NCI-H345 (cell line): Measurements from ENCODE around the gene EPHB4.
"Not testable (repeated sequence)": the region's sequence is repeated elsewhere in the genome, so short reads cannot be mapped to it uniquely, and the experiment has no call there.

ENCODE experiments used
- DNase-seq: peaks from one replicate; lab custom pipeline; 2025; lab: John Stamatoyannopoulos, UW

EPHB4 gene

DNA sequence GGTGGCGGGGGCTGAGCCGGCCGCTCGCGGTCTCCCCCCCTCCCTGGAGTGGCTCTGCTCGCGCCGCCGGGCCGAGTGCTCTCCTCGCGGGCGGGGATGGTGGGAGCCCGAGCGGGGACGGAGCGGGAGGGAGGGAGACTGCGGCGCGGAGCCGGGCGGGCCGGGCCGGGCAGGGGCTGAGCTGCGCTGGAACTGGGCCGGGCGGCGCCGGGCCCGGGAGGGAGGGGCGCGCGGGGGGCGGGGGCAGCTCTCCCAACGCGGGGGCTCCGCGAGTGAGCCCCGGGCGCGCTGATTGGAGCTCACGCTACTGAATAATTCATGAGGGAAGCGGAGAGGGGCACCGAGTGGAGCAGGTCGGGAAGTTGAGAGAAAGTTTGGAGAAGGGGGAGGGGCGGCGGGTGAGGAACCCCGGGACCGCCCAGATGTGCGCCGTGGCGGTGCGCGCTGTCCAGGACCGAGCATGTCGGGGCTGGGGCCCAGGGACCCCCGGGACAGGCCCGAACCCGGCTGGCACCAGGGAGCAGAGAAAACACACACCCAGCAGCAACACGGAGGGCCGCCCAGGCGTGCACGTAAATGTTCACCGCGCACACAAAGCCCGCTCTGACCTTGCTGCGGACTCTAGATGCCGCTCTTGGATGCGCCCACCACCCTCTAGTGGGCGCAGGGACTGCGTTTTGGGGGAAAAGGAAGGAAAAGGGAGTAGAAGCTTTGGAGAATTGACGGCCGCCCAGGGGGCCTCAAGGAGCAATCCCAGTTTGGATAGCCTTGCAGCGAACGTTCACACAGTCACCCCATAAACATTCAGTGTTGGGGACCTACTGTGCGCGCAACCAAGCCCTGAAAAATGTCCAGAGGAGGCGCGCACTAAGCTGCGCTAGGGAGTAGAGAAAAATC is at the start of gene EPHB4:
Gene EPHB4 (minus strand): TSS at position 194 of the 897 bp plus-strand sequence. CDS start 493 bp downstream, outside the sequence.
- DNase-seq: no peak

GRCh38 chr7:100875356-100875751 is 48.0 kb upstream of the EPHB4 start:
- DNase-seq: peak; percentile 26

DNA sequence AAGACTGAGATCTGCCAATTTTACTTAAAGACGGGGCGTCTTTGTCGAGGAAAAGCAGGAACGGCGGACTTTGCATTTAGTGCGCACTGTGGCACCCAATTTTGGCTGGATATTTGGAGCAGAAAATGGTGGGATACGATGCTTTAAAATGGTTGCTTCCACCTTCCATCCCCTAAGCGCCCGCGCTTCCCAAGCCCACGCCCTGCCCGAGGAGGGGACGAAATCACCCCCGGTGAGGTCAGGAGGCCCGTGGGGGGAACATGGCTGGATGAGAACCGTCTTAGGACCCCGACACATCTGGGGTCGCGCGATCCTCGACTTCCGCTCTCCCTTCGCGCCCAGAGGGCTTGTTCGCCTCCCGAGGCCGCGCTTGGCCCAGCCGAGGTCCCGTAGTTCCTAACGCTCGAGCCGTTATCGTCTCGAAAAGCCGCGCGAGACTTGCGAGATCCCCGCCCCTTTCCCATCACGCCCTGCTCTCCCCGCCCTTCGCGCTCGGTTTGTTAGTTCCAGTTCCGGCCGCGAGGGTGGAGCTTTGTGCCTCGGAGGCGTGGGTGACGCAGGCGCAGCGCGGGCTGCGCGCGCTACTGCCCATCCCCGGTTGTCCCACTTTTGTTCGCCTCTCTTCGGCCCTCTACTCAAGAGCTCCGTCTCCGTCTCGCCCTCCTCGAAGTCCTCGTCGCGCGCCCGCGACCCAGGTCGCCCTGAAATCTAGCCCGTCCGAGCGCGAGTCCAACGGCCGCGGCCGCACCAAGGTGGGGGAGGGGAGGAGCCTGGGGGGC is 47.4 kb upstream of the EPHB4 start, which contains the start of gene SRRT:
Gene SRRT (plus strand): TSS at position 527 of the 779 bp plus-strand sequence. CDS start 488 bp downstream, outside the sequence.
- DNase-seq: peak; percentile 99

- DNase-seq: no peak
Measured at GRCh38 chr7:100874300-100874576, 46.9 kb upstream of the EPHB4 start.

- no peak for DNase-seq
Measured at GRCh38 chr7:100873599-100874299, 46.4 kb upstream of the EPHB4 start.

- DNase-seq: no peak
Measured at GRCh38 chr7:100867776-100868485, 40.6 kb upstream of the EPHB4 start.

- DNase-seq: no peak
Measured at GRCh38 chr7:100867040-100867775, 39.9 kb upstream of the EPHB4 start, which contains the start of gene TRIP6. Gene TRIP6 (plus strand): TSS chr7:100867387. CDS start chr7:100867498, 111 bp downstream.

DNA sequence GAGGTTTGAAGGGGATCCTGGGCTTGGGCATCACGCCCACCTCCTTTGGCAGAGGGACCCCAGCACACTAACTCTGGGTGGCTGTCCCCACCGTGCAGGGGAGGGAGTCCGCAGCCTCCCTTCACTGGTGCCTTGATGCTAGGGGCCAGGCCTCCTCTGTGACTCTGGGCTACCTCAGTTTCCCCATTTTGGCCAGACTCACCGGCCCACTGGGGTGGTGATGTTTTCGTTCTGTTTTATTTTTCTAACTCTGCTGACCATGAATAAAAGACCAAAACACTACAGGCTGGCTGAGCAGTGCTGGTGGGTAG is 39.4 kb upstream of the EPHB4 start:
- no peak for DNase-seq

DNA sequence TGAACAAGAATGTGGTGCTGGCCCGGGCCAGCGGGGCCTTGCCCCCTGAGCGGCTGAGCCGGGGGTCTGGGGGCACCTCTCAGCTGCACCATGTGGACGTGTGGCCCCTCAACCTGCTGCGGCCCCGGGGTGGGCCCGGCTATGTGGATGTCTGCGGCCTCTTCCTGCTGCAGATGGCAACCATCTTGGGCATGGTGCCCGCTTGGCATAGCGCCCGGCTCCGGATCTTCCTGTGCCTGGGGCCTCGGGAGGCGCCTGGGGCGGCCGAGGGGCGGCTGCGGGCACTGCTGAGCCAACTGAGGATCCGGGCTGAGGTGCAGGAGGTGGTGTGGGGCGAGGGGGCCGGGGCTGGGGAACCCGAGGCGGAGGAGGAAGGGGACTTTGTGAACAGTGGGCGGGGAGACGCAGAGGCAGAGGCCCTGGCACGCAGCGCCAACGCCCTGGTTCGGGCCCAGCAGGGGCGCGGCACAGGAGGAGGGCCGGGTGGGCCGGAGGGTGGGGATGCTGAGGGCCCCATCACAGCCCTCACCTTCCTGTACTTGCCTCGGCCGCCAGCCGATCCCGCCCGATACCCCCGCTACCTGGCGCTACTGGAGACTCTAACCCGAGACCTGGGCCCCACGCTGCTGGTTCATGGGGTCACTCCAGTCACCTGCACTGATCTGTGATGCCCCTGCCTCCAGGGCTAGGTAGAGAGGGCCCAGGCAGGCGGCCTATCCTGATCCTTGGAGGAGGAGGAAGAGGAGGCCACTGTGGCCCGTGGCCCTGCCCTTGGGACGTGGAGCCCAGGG is 38.8 kb upstream of the EPHB4 start:
- no peak for DNase-seq

GRCh38 chr7:100865372-100865911 is 38.1 kb upstream of the EPHB4 start:
- DNase-seq: no peak

- no peak for DNase-seq
Measured at GRCh38 chr7:100864263-100864845, 37.0 kb upstream of the EPHB4 start.

DNA sequence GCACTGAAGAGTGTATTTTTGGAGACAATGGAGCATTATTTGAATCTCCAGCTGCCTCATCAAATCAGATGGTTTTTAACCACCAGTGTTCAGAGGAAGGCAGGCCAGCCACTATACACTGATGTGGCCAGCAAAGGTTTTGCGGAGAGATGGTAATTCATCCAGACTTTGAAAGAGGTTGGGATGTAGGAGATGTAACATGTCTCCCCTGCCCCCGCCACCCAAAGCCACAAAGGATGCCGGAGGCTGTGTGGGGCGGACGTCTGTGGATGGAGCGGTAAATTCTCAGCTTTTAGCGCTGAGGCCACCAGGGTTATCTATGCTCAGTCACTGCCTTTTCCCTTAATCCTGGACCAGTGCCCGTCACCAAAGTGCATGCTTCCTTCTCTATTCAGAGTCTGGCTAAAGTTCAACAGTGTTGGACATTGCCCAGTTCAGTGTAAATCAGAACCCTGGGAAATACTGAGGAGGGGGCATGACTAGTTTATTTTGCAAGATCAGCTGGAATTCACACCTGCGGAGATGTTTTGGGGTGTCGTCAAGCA is 36.2 kb upstream of the EPHB4 start:
- no peak for DNase-seq

- no peak for DNase-seq
Measured at GRCh38 chr7:100861616-100861985, 34.3 kb upstream of the EPHB4 start.

DNA sequence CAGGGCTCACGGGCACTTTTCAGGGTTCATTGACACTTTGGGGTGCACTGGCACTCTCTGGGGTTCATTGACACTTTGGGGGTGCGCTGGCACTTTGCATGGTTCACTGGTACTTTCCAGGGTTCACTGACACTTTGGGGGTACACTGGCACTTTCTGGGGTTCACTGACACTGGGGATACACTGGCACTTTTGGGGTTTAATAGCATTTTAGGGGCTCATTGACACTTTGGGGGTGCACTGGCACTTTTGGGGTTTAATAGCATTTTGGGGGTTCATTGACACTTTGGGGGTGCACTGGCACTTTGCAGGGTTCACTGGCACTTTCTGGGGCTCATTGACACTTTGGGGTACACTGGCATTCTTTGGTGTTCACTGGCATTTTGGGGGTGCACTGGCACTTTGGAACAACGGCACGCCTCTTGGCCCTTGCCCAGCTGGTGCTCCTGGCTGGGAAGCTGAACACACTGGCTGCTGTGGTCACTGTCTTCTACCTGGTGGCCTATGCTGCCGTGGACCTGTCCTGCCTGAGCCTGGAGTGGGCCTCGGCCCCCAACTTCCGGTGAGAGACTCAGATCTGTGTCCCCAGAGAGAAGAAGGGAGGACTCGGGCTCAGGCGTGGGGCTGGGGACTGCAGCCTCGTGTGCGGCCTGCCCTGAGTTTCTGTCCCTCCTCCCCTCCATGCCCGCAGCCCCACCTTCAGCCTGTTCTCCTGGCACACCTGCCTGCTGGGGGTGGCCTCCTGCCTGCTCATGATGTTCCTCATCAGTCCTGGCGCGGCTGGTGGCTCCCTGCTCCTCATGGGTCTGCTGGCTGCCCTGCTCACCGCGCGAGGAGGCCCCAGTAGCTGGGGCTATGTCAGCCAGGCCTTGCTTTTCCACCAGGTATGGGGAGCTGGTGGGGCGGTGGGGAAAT is 33.6 kb upstream of the EPHB4 start:
- DNase-seq: no peak

DNA sequence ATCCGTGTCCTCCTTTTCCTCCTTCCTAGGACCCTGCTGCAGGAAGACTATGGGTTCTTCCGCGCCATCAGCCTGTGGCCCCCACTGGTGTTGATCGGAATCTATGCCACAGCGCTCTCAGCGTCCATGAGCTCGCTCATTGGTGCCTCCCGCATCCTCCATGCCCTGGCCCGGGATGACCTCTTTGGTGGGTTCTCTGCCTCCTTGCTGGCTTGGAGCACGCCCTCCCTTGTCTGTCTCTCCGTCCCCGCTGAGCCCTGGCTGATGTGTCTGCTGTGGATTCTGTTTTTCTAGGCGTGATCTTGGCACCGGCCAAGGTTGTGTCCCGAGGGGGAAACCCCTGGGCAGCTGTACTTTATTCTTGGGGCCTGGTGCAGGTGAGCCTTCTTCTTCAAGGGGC is 32.5 kb upstream of the EPHB4 start:
- no peak for DNase-seq

DNA sequence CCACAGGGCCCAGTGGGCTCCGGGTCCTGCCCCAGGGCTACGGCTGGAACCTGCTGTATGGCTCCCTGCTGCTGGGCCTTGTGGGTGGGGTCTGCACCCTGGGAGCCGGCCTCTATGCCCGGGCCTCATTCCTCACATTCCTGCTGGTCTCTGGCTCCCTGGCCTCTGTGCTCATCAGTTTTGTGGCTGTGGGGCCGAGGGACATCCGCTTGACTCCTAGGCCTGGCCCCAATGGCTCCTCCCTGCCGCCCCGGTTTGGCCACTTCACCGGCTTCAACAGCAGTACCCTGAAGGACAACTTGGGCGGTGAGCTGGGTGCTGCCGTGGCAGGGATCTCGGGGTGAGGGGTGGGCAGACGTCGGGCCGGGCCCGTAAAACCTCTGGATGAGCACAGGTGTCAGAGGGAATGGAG is 29.6 kb upstream of the EPHB4 start:
- no peak for DNase-seq

DNA sequence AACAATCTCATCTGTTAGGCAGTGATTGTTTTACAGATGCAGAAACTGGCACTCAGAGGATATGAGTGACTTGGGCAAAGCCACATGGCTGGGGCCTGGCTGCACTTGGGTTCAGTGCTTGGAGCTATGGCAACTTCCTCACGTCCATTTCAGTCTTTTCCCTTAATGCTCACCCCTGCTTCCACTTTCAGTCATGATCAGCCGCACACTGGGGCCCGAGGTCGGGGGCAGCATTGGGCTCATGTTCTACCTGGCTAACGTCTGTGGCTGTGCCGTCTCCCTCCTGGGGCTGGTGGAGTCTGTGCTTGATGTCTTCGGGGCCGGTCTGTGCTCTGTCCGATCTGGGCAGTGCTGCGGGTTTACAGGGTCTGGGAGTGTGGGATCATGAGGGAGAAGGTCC is 28.2 kb upstream of the EPHB4 start:
- DNase-seq: no peak

- not testable (repeated sequence) for DNase-seq
Measured at GRCh38 chr7:100854899-100855298, 27.6 kb upstream of the EPHB4 start.
